Activated T-cell treated with anti-CD3 and anti-CD28 coated beads, Interleukin-2, amount 50 U/mL, for 72 hours (primary cell): ENCODE data around the gene AHRR. TPM values are rescaled to one million over a fixed set of nuclear protein-coding genes. Genes with fewer than 3 reads are reported as not detected.
"Not testable (repeated sequence)": the region's sequence is repeated elsewhere in the genome, so short reads cannot be mapped to it uniquely, and the experiment has no call there.

ENCODE experiments used
- ATAC-seq, 2 donors: fragments of 150-1000 bp; cut with Tn5 transposase; replicated peaks in 1 of 2; 2 replicates each; pipeline ENCODE4 v1.10.0; 2021; ENCODE audit warnings: moderate library complexity in 2 of 2, mild to moderate bottlenecking in 1 of 2
- DNase-seq, 2 donors: peaks; one replicate each; pipeline ENCODE4 v3.0.0; 2021 to 2022; ENCODE audit warnings: mixed read lengths in 1 of 2
- H3K27ac Mint-ChIP-seq: one replicate; pipeline ENCODE4 v1.8.0; 2022; ENCODE audit warnings: mild to moderate bottlenecking, moderate library complexity, mixed read lengths
- H3K27me3 Mint-ChIP-seq: one replicate; pipeline ENCODE4 v1.8.0; 2022; ENCODE audit warnings: low read depth, mixed read lengths
- H3K36me3 Mint-ChIP-seq, 2 donors: one replicate each; pipeline ENCODE4 v1.8.0; 2022; ENCODE audit warnings: mixed read lengths in 2 of 2, mild to moderate bottlenecking in 1 of 2; ENCODE audit not compliant: insufficient read depth in 2 of 2
- H3K4me1 Mint-ChIP-seq: one replicate; pipeline ENCODE4 v1.8.0; 2022; ENCODE audit warnings: low read depth, mixed read lengths
- H3K4me3 Mint-ChIP-seq, 2 donors: one replicate each; pipeline ENCODE4 v1.8.0; 2022; ENCODE audit warnings: mild to moderate bottlenecking in 2 of 2, mixed read lengths in 2 of 2, moderate library complexity in 2 of 2
- H3K9me3 Mint-ChIP-seq, 2 donors: one replicate each; pipeline ENCODE4 v1.8.0; 2022; ENCODE audit warnings: mixed read lengths in 2 of 2
- total RNA-seq, 2 donors: library from RNA; stranded (reverse); gene quantifications; one replicate each; pipeline ENCODE4 v1.2.3, GENCODE V29; 2022

AHRR gene
- total RNA-seq: 10 to 100 TPM; 56.0 to 82.2 TPM

GRCh38 chr5:321230-321725 lies at the start of gene AHRR:
TSS of gene AHRR (plus strand) at chr5:321714. CDS start at chr5:343903, 22,189 bp downstream.
- peak; percentile 74 to 84 for DNase-seq
- ATAC-seq: peak; percentile 78 to 81
- H3K27me3 Mint-ChIP-seq: peaks cover 11% of the 10 kb centered on the region
- peak within 1 kb of the TSS; percentile 63 for H3K27ac Mint-ChIP-seq
- peaks cover 19% of the 10 kb centered on the region for H3K4me1 Mint-ChIP-seq
- H3K9me3 Mint-ChIP-seq: peaks cover 2 to 3% of the 10 kb centered on the region in 2 donors
- peaks cover 6 to 12% of the 10 kb centered on the region in 2 donors for H3K36me3 Mint-ChIP-seq
- peak within 1 kb of the TSS; percentile 87 to 90 for H3K4me3 Mint-ChIP-seq

DNA sequence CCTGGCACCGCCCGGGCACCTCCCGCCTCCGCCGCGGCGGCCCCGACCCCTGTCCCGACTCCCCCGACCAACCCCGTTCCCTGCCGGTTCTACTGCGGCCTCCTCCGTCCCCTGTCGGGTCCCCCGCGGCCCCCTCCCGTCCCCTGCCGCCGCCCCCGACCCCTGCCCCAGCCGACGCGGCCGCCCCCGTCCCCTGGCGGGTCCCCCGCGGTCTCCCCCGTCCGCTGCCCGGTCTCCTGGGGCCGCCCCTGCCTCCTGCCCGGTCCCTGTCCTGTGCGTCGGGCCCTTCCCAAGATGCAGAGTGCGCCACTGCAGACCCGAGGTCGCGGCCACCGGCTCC lies 49.7 kb upstream of the AHRR start:
- H3K4me1 Mint-ChIP-seq: peaks cover 45% of the 10 kb centered on the region
- H3K27ac Mint-ChIP-seq: peak overlapping the region; percentile 79
- not testable (repeated sequence) for H3K36me3 Mint-ChIP-seq, H3K9me3 Mint-ChIP-seq, H3K27me3 Mint-ChIP-seq, DNase-seq, ATAC-seq
- peak overlapping the region; percentile 91 for H3K4me3 Mint-ChIP-seq

GRCh38 chr5:273091-273490 lies 48.4 kb upstream of the AHRR start:
- Mint-ChIP-seq H3K4me1 (peaks cover 42% of the 10 kb centered on the region), H3K4me3 (peak overlapping the region; percentile 91), H3K27ac (peak overlapping the region; percentile 66)
- H3K36me3 Mint-ChIP-seq, DNase-seq, ATAC-seq, H3K27me3 Mint-ChIP-seq, H3K9me3 Mint-ChIP-seq: not testable (repeated sequence)

DNA sequence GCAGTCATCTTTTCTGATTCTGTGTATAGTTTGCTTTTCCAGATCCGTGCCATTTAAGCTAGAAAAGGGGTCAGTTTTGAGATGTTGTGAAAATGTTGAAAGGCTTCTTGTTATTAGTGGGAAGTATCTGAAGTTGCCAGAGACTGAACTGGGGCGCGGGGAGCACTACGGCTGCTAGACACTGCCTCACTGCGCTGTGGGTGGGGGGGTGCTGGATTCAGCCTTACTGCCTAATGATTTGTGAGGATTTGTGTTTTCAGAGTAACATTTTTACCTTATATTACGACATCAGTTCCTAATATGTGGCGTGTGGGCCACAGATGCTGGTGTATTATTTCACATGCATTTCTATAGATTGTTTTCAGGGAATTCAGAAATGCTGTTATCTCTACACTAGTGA lies 48.0 kb upstream of the AHRR start:
- not testable (repeated sequence) for H3K36me3 Mint-ChIP-seq, H3K9me3 Mint-ChIP-seq, ATAC-seq, DNase-seq, H3K27me3 Mint-ChIP-seq
- H3K27ac Mint-ChIP-seq: peak overlapping the region; percentile 66
- H3K4me1 Mint-ChIP-seq: peaks cover 42% of the 10 kb centered on the region
- H3K4me3 Mint-ChIP-seq: peak overlapping the region; percentile 91

DNA sequence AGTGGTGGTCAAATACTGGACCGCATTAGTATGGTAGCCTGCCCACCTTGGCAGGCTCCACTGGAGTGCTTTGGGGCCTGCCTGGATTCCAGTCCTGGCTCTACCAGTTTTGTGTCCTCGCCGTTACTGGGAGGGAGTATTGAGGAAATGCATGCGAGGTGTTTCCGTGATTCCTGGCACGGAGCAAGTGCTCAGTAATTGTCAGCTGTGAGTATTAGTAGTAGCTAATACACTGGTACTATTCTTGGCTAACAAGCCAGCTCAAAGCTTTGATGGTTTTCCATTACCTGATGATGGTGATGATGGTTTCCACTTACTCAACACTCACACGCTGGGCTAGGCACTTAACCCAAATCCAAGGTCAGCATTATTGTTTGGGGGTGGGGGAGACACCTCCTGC lies 47.2 kb upstream of the AHRR start:
- H3K36me3 Mint-ChIP-seq, H3K9me3 Mint-ChIP-seq, H3K27ac Mint-ChIP-seq, ATAC-seq, H3K27me3 Mint-ChIP-seq, H3K4me3 Mint-ChIP-seq, DNase-seq: not testable (repeated sequence)
- H3K4me1 Mint-ChIP-seq: peaks cover 46% of the 10 kb centered on the region

DNA sequence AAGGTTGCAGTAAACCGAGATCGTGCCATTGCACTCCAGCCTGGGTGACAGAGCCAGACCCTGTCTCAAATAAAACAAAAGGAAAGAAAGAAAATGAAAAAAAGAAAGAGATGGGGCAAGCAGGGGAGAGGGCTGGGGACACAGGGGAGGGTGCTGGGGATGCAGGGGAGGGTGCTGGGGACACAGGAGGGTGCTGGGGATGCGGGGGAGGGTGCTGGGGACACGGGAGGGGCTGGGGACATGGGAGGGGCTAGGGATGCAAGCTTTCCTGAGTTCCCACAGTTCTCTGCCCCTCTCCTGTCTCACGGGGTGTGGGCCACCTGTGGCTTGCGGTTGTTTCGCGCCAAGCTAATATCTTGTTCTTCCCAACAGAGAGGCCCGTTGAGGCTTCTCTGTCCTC lies 42.9 kb upstream of the AHRR start:
- ATAC-seq (no peak), DNase-seq (no peak)
- H3K27me3 Mint-ChIP-seq: no peaks in the 10 kb centered on the region
- H3K4me3 Mint-ChIP-seq: no peak overlapping the region
- H3K9me3 Mint-ChIP-seq: no peaks in the 10 kb centered on the region
- peaks cover 1 to 8% of the 10 kb centered on the region in 2 donors for H3K36me3 Mint-ChIP-seq
- H3K4me1 Mint-ChIP-seq: peaks cover 55% of the 10 kb centered on the region
- H3K27ac Mint-ChIP-seq: no peak overlapping the region

GRCh38 chr5:279051-279665 lies 42.4 kb upstream of the AHRR start:
- Mint-ChIP-seq H3K36me3 (peaks cover 1 to 12% of the 10 kb centered on the region in 2 donors), H3K27ac (peak overlapping the region; percentile 53), H3K4me1 (peaks cover 55% of the 10 kb centered on the region)
- not testable (repeated sequence) for H3K9me3 Mint-ChIP-seq, DNase-seq, ATAC-seq, H3K4me3 Mint-ChIP-seq, H3K27me3 Mint-ChIP-seq

DNA sequence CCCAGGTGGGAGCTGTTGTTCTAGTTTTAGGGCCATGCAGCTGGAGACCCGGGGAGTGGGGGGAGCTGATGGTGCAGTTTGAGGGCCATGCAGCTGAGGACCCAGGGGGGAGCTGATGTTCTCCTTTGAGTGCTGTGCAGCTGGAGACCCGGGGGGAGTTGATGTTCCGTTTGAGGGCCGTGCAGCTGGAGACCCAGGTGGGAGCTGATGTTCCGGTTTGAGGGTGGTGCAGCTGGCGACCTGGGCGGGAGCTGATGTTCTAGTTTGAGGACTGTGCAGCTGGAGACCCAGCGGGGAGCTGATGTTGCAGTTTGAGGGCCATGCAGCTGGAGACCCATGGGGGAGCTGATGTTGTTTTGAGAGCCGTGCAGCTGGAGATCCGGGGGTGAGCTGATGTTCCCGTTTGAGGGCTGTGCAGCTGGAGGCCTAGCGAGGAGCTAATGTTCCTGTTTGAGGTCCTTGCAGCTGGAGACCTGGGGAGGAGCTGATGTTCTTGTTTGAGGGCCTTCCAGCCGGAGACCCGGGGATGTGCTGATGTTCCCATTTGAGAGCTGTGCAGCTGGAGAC lies 35.4 kb upstream of the AHRR start:
- Mint-ChIP-seq H3K27me3 (no peaks in the 10 kb centered on the region), H3K4me3 (no peak overlapping the region), H3K36me3 (peaks cover 2 to 30% of the 10 kb centered on the region in 2 donors), H3K27ac (no peak overlapping the region), H3K9me3 (no peaks in the 10 kb centered on the region), H3K4me1 (peaks cover 38% of the 10 kb centered on the region)
- no peak for ATAC-seq
- DNase-seq: no peak

GRCh38 chr5:290200-290599 lies 31.3 kb upstream of the AHRR start:
- not testable (repeated sequence) for H3K27me3 Mint-ChIP-seq, H3K4me3 Mint-ChIP-seq, H3K27ac Mint-ChIP-seq, H3K9me3 Mint-ChIP-seq, DNase-seq, ATAC-seq
- peaks cover 9 to 26% of the 10 kb centered on the region in 2 donors for H3K36me3 Mint-ChIP-seq
- peaks cover 14% of the 10 kb centered on the region for H3K4me1 Mint-ChIP-seq

DNA sequence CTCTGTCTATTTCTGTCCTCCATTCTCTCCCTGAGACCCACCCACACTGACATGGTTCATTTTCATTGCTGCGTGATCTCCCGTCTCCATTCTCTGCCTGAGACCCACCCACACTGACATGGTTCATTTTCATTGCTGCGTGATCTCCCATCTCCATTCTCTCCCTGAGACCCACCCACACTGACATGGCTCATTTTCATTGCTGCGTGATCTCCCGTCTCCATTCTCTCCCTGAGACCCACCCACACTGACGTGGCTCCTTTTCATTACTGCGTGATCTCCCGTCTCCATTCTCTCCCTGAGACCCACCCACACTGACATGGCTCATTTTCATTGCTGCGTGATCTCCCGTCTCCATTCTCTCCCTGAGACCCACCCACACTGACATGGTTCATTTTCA lies 30.2 kb upstream of the AHRR start:
- H3K27ac Mint-ChIP-seq, H3K27me3 Mint-ChIP-seq, H3K4me3 Mint-ChIP-seq, H3K9me3 Mint-ChIP-seq, DNase-seq, ATAC-seq: not testable (repeated sequence)
- Mint-ChIP-seq H3K4me1 (peaks cover 13% of the 10 kb centered on the region), H3K36me3 (peaks cover 9 to 18% of the 10 kb centered on the region in 2 donors)

DNA sequence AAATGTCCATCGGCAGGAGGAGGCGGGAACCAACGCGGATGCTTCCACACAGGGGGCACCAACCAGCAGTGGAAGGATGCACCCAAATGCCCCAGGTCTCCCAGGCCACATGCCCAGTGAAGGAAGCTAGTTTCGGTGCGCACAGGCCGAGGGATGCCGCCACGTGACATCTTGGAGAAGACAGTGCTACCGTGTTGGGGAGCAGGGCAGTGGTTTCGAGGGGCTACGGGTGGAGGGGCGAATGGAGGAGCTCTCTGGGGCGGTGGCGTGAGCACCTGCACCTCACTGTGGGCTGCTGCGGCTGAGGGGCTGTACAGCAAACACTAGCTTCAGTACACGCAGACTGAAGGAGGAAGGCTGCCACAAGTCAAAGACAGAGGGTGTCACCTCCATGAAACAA lies 26.7 kb upstream of the AHRR start:
- not testable (repeated sequence) for ATAC-seq, DNase-seq, H3K27me3 Mint-ChIP-seq, H3K9me3 Mint-ChIP-seq, H3K27ac Mint-ChIP-seq, H3K4me3 Mint-ChIP-seq
- peaks cover 7 to 11% of the 10 kb centered on the region in 2 donors for H3K36me3 Mint-ChIP-seq
- peaks cover 21% of the 10 kb centered on the region for H3K4me1 Mint-ChIP-seq

- DNase-seq, H3K36me3 Mint-ChIP-seq, ATAC-seq, H3K27me3 Mint-ChIP-seq, H3K27ac Mint-ChIP-seq, H3K9me3 Mint-ChIP-seq: not testable (repeated sequence)
- Mint-ChIP-seq H3K4me1 (peaks cover 26% of the 10 kb centered on the region), H3K4me3 (peak overlapping the region in 1 of 2 donors; percentile 31)
These were observed 25.3 kb upstream of the AHRR start for GRCh38 chr5:296207-296606.

GRCh38 chr5:296954-297353 lies 24.6 kb upstream of the AHRR start:
- H3K36me3 Mint-ChIP-seq, H3K27ac Mint-ChIP-seq, DNase-seq, H3K9me3 Mint-ChIP-seq, H3K27me3 Mint-ChIP-seq: not testable (repeated sequence)
- peak; percentile 79 to 81 for ATAC-seq
- peaks cover 30% of the 10 kb centered on the region for H3K4me1 Mint-ChIP-seq
- H3K4me3 Mint-ChIP-seq: peak overlapping the region; percentile 48 to 55

DNA sequence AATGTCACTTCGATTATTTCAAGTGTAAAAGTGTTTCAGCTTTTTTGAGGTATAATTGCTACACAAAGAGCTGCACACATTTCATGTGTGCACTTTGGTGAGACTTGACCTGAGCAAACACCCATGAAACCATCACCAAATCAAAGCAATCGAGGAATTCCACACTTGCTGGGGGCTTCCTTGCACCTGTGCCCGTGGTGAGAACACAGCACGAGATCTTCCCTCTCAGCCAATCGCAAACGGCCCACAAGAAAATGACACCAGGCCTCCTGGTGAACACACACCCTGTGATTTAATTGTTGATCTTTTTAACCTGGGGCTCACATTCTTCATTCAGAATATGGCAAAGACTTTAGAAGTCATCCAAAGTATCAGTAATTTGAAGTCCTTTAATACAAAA lies 24.1 kb upstream of the AHRR start:
- not testable (repeated sequence) for H3K36me3 Mint-ChIP-seq, H3K27ac Mint-ChIP-seq, H3K4me3 Mint-ChIP-seq, H3K27me3 Mint-ChIP-seq, ATAC-seq, H3K9me3 Mint-ChIP-seq, DNase-seq
- peaks cover 30% of the 10 kb centered on the region for H3K4me1 Mint-ChIP-seq
